NCI-H2171 treated with DMSO at 0.1 percent for 48 hours (cell line): ENCODE data around the gene KRTDAP.

Experiments
- DNase-seq: peaks from one replicate; lab custom pipeline; 2025; lab: John Stamatoyannopoulos, UW

KRTDAP gene

DNA sequence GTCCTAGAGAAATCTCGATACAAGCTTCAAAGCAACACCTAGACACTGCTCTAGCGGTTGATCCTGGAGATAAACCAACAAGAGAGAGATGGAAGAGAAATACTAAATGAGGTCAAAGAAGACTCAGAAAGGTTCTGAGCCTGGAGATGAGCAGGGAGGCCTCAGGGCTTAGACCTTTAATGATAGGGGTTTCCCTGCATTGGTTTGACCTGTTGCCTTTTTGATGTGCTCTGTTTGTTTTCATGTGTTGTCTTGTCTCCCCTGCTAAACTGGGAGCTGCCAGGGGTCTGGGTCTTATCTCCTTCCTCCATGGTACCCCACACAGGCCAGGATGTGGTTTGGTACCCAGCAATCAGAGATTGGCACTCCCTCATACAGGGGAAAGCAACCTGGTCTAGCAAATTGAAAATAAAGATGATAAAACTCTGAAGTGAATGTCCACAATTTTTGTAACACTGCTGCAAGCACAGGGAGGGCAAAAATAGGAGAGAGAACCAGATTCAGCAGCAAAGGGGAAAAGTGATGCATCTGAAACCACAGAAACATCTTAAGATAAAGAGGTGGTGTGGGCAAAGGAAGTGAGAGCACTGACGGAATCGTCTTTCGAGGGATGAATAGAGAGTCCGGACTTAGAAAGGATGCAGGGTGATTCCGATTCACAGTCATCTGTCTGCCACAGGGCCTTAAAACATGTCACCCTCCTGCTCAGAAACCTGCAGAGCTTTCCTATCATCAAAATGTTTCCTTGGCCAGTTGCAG, 38.7 kb downstream of the KRTDAP start:
- DNase-seq: no peak

DNA sequence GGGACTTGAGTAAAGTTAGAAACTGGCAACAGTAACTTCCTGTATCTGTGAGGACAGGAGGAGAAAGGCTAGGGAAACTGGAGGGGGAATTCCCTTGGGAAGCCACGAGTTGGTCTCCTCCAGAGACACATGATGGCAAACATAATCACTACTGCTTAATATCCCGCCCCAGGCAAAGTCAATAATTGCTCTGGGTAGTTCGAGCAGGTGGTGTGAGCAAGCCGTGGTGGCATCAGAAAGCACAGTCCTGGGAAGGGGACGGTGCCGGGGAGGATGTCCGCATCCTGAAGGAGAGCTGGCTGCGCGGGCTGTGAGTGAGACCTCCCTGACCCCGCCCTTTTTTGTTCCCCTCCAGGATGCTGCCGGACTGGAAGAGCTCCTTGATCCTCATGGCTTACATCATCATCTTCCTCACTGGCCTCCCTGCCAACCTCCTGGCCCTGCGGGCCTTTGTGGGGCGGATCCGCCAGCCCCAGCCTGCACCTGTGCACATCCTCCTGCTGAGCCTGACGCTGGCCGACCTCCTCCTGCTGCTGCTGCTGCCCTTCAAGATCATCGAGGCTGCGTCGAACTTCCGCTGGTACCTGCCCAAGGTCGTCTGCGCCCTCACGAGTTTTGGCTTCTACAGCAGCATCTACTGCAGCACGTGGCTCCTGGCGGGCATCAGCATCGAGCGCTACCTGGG, 40.8 kb downstream of the KRTDAP start:
- DNase-seq: peak; percentile 5

DNA sequence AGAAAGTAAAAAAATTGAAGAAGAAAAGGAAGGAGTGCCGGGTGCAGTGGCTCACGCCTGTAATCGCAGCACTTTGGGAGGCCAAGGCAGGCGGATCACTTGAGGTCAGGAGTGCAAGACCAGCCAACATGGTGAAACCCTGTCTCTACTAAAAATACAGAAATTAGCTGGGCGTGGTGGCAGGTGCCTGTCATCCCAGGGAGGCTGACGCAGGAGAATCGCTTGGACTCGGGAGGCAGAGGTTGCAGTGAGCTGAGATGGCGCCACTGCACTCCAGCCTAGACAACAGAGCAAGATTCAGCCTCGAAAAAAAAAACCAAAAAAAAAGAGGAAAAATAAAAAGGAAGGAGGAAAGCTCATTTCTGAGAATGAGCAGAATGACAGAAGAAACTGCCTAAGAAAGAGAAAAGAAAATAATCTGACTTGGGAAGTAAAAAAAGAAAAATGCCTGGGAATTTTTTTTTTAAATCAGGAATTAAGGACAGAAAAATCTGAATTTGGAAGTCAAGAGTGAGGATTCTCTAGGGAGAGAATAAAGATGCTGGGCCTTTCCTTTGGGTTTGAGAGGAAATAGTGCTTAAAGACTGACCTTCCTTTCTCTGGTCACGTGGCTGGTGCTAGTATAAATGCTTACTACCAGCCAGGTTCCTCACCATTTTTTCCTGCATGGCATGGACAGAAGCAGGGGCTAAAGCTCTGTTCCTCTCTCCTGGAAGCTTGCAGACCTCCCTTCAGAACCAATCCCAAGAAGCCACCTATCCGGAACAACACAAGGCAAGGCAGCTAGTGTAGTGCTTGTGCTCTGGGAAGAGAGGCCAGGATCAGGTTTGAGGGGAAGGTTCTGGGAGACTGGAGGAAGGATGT, 42.4 kb downstream of the KRTDAP start, which contains the start of gene FFAR2:
FFAR2 (plus strand) TSS at position 652 of the 864 bp plus-strand sequence. CDS start 1,458 bp downstream, outside the sequence.
- no peak for DNase-seq

DNA sequence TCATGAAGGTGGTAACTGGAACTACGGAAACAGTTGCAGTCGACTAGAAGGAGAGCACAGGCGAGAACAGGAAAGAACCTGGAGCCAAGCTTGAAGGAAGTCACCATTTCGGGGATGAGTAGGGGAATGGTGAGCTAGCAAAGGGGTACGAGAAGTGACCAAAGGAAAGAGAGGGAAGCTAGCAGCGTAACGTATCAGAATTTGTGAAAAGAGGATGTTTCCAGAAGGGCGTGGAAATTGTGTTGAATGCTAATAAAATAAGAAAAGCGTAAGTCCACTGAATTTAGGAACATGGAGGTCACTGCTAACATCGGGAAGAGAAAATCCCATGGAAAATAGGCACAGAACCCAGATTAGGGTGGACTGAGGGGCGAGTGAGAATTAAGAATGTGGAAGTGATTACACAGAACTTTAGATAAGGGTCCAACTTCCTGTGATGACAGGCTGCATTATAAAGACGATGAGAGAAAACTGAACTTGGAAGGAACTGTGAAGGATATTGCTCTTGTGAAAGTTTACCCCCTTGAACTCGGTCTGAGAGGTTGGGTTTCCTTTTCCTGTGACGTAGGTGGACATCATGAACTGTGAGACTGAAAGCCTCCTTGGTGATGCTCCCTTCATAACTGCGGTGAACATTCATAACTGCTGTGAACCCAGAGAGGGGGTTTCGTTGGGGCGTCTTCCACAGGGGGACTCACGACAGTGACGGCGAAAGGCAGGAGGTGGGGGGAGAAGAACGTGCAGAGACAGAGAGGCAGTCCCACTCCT, 44.3 kb downstream of the KRTDAP start:
- no peak for DNase-seq

DNA sequence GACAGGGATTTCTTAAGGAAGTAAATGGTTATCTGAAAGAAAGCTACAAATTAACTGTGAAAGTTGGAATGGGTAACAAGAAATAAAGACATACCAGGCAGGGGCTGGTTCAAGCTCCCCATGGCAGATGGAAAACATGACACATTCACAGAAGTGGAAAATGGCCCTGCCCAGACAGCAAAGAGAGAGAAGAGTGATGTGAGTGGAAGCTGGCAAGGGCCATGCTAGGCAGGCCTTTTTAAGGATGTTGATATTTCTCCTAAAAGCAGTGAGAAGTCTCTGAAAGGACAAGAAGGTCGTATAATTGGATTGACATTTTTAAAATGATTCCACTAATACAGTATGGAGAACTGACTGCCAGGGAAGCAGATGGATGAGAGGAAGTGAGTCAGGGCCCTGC, 45.5 kb downstream of the KRTDAP start:
- DNase-seq: no peak

DNA sequence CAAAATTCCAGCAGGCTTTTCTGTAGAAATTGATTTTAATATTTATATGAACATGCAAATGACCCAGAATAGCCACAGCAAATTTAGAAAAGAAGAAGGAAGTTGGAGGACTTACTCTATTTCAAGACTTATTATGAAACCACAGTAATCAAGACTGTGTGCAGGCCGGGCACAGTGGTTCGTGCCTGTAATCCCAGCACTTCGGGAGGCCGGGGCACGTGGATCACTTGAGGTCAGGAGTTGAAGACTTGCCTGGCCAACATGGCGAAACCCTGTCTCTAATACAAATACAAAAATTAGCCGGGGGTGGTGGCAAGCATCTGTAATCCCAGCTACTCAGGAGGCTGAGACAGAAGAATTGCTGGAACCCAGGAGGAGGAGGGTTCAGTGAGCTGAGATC, 48.2 kb downstream of the KRTDAP start:
- DNase-seq: no peak

DNA sequence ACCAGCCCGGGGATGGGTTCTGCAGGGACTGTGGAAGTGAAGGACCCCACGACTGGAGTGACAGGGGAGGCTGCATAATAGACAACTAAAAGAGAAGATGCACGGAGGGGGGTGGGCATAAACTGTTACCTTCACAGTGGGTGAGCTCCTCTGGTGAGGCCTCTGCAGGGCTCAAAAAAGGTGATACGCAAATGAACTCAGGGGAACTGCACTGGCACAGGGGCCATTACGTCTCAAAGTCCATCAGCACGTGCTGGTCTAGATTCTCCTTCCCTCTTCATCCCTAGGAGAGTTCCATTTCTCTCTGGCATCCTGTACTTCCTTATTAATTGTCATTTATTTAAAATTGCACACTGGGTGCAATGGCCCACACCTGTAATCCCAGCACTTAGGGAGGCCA, 50.3 kb downstream of the KRTDAP start:
- DNase-seq: no peak

DNA sequence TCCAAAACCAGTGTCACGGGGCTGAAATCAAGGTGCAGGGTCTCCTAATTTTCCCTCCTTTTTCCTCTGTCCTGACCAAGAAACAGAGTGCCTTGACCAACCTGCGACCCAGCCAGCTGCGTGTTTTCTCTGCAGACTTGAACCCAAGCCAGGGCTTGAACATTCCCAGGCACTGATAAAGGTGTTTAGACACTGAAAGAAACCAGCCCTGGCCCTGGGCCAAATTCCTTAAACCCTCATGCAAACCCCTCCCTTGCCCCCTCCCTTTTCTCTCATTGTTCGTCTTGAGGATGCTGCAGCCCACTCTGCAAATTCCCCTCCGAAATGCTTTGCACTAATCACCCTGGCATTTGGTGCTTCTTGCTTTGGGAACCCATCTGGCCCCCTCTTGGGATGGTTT, 51.7 kb downstream of the KRTDAP start:
- no peak for DNase-seq

DNA sequence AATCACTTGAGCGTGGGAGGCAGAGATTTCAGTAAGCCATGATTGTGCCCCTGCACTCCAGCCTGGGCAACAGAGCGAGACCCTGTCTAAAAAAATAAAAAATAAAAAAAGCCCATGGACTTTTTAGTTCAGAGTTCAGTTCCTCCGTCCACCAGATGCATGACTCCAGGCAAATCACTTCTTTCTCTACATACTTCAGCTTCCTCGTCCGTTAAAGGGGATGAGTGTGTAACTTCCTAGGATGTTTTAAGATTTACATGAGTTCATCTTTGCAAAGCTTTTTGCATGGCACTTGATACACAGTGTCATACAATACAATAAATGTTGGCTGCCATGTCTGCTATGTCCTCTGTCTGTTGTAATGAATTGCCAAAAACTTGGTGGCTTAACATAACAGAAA, 52.2 kb downstream of the KRTDAP start:
- DNase-seq: no peak

DNA sequence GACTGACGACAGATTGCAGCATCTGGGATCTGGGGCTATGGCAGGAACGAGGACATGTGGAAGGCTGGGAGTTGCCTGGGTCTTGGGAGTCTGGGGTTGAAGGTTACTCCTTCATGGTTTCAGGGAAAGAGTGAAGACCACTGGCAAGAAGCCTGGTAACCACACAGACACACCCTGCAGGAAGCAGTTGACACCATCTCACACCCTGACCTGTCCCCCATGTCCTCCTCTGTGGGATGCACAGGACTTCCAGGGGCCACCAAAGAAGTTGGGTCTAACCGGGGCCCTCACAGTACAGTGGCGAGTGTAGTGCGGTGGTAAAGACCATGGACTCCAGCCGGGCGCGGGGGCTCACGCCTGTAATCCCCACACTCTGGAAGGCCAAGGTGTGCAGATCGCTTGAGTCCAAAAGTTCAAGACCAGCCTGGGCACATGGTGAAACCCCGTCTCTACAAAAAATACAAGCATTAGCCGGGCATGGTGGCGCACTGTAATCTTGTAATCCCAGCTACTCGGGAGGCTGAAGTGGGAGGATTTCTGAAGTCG, 52.8 kb downstream of the KRTDAP start:
- peak; percentile 21 for DNase-seq
